Aorta (tissue), 5 donors: ENCODE results near the gene CRX. TPM values are rescaled to one million over a fixed set of nuclear protein-coding genes. Genes with fewer than 3 reads are reported as not detected.

Source experiments
- ATAC-seq: fragments of 200-7000 bp; cut with Tn5 transposase; one replicate; pipeline ENCODE4 v1.9.1; 2022; ENCODE audit warnings: moderate library complexity; ENCODE audit not compliant: low FRiP score
- DNase-seq, 2 donors: peaks; one replicate each; pipeline ENCODE4 v3.0.0-alpha.2; 2020
- H3K27ac ChIP-seq, 2 donors: one replicate each; pipeline ENCODE4 v1.5.1; 2013; ENCODE audit warnings: low read length in 2 of 2, mild to moderate bottlenecking in 2 of 2, moderate library complexity in 2 of 2, control low read depth in 1 of 2, inconsistent platforms in 1 of 2, low read depth in 1 of 2
- H3K27me3 ChIP-seq, 2 donors: one replicate each; pipeline ENCODE4 v1.6.1; 2013; ENCODE audit warnings: control low read depth in 1 of 2, low read length in 1 of 2, mild to moderate bottlenecking in 1 of 2, moderate library complexity in 1 of 2; ENCODE audit not compliant: insufficient read depth in 2 of 2, control insufficient read depth in 1 of 2
- H3K36me3 ChIP-seq, 2 donors: one replicate each; pipeline ENCODE4 v1.6.1; 2013; ENCODE audit warnings: control low read depth in 1 of 2, low read length in 1 of 2, mild to moderate bottlenecking in 1 of 2; ENCODE audit not compliant: insufficient read depth in 2 of 2, control insufficient read depth in 1 of 2
- H3K4me1 ChIP-seq, 2 donors: one replicate each; pipeline ENCODE4 v1.6.1; 2013; ENCODE audit warnings: low read length in 2 of 2, control low read depth in 1 of 2, mild to moderate bottlenecking in 1 of 2, moderate library complexity in 1 of 2; ENCODE audit not compliant: insufficient read depth in 2 of 2, control insufficient read depth in 1 of 2
- H3K4me3 ChIP-seq, 2 donors: one replicate each; pipeline ENCODE4 v1.5.1; 2013; ENCODE audit warnings: low read length in 2 of 2, control low read depth in 1 of 2, mild to moderate bottlenecking in 1 of 2
- H3K9me3 ChIP-seq: one replicate; pipeline ENCODE4 v1.6.1; 2013; ENCODE audit warnings: mild to moderate bottlenecking, low read length; ENCODE audit not compliant: control insufficient read depth
- WGBS, 2 donors: extraction: QIAGEN DNeasy Blood & Tissue Kit; methylation state at CpG; one replicate each; pipeline ENCODE4 v1.1.7; 2013; 5-methylcytosine and 5-hydroxymethylcytosine counted together
- intact Hi-C, 2 donors: fragments of 100-400 bp; cut with DNase I; formaldehyde crosslinking; loops; one replicate each; pipeline versions ENCODE4 v1.14.2 to v1.15.0; 2022
- polyA plus RNA-seq, 2 donors: library from polyadenylated mRNA; stranded (reverse); fragments of 200-250 nt; gene quantifications; one replicate each; pipeline ENCODE4 v1.2.3, GENCODE V29; 2013
- total RNA-seq, 2 donors: library from RNA; stranded (reverse); fragmentation: NEBNext Ultra II Directional; extraction: Animal tissue kit (Norgen Biotek cat#: 25700); gene quantifications; one replicate each; pipeline ENCODE4 v1.2.1, GENCODE V29; 2021
- donor health status: healthy with polysubstance abuse.
- donor health status: Bipolar disorder and iron deficiency.
- donor health status: DM: no; HTN: no; CAD: no.
- donor health status: DM: no; HTN: no; CAD: no.
- donor health status: DM: yes; HTN: yes; CAD: no.

The CRX gene
- total and polyA plus RNA-seq, 4 donors, result 0.25 TPM; not detected in 3

DNA sequence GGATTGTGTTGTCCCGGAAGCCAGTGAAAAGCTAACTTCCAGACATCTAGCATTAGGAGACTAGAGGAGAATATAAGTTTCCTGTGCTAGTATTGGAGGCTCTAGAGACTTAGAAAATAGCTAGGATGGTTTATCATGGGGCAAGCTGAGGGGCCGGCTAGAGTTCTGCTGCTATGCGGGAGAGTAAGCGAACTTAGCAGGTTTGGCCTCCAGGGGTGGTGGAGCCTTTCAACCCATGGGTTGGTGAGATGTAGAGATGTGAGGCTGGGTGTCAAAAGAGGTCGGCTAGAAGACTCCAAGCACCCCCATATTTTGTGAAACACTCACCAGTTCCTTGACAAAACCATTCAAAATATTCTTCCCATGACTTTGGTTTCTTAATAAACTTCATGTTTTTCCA is 60.0 kb downstream of the CRX start:
- 52 to 64% methylated on average over 5 of the region's 5 CpGs for WGBS, 2 donors
- H3K9me3 ChIP-seq, result no peaks in the 10 kb centered on the region
- intact Hi-C loops, result no loop called here
- no peaks in the 10 kb centered on the region for H3K36me3 ChIP-seq
- no peak overlapping the region for H3K27ac ChIP-seq
- DNase-seq, result no peak
- no peak for ATAC-seq
- no peak overlapping the region for H3K4me3 ChIP-seq
- H3K4me1 ChIP-seq, result no peaks in the 10 kb centered on the region
- no peaks in the 10 kb centered on the region for H3K27me3 ChIP-seq

DNA sequence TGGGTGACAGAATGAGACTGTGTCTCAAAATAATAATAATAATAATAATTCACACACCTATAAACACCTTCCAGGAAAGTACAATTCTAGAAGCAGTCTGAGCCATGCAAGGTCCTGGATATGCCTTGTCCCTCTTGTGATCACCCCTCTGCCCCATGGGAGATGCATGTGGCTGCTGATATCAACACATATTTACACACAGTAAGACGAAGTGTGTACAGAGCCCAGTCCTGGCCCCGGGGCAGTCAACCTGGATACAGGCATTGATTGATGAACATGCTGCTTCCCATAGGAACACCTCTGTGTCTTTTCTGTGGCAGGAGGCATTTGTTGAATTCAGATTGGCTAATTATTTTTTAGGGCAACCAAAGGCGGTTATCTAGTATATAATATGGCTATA is 61.2 kb downstream of the CRX start:
- WGBS, 2 donors, result 69 to 70% methylated on average over 3 of the region's 3 CpGs
- no peak for ATAC-seq

DNA sequence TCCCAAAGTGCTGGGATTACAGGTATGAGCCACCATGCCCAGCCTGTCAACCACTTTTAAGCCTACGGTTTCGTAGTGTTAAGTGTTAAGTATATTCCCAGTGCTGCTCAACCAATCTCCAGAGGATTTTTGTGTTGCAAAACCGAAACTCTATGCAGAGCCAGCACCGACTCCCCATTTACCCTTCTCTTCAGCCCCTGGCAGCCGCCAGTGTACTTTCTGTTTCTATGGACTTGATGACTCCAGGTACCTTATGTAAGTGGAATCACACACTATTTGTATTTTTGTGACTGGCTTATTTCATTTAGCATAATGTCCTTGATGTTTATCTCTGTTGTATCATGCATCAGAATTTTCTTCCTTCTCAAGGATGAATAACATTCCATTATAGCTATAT is 63.3 kb downstream of the CRX start:
- H3K27ac ChIP-seq, result no peak overlapping the region
- intact Hi-C loops, result no loop called here
- no peak overlapping the region for H3K4me3 ChIP-seq
- no peaks in the 10 kb centered on the region for H3K4me1 ChIP-seq
- no peaks in the 10 kb centered on the region for H3K9me3 ChIP-seq
- DNase-seq (no peak), ATAC-seq (no peak)
- WGBS, 2 donors, result 69 to 78% methylated on average over 5 of the region's 5 CpGs
- H3K27me3 ChIP-seq, result no peaks in the 10 kb centered on the region
- H3K36me3 ChIP-seq, result no peaks in the 10 kb centered on the region

More for the DNA sequence above, 61.2 kb downstream of the CRX start:
- H3K27me3 ChIP-seq, result no peaks in the 10 kb centered on the region
- no peaks in the 10 kb centered on the region for H3K9me3 ChIP-seq
- no peak overlapping the region for H3K4me3 ChIP-seq
- H3K4me1 ChIP-seq, result no peaks in the 10 kb centered on the region
- H3K27ac ChIP-seq, result no peak overlapping the region
- intact Hi-C loops, result no loop called here
- no peak for DNase-seq
- H3K36me3 ChIP-seq, result no peaks in the 10 kb centered on the region

DNA sequence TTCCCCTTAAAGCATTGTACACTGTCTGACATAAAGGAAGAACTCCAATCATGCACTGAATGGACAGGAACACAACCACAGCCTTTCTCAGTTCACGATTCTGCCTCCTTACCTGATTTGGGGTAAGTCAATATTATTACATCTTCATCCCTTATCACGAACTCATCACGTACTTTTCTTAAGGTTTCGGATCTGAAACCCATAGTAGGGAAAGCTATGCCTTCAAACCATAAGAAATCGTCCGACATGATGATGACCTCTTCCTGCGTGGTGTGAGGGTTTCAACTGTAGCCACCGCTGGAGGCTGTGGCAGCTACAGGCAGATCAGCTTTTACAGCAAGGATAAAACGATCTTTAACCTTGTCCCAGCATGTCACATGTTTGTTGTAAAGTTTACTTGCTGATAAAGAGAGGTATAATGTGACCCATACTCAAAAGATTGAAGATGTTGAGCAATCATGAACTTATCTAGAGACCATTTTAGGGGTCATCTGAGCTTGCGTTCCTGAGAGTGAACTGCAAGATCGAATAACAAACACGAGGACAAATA is 64.3 kb downstream of the CRX start, which contains the start of gene SULT2A1:
SULT2A1 (minus strand) TSS at position 306 of the 550 bp plus-strand sequence; CDS start at position 248, 58 bp downstream.
- intact Hi-C loops, result no loop called here
- ATAC-seq, result no peak

DNA sequence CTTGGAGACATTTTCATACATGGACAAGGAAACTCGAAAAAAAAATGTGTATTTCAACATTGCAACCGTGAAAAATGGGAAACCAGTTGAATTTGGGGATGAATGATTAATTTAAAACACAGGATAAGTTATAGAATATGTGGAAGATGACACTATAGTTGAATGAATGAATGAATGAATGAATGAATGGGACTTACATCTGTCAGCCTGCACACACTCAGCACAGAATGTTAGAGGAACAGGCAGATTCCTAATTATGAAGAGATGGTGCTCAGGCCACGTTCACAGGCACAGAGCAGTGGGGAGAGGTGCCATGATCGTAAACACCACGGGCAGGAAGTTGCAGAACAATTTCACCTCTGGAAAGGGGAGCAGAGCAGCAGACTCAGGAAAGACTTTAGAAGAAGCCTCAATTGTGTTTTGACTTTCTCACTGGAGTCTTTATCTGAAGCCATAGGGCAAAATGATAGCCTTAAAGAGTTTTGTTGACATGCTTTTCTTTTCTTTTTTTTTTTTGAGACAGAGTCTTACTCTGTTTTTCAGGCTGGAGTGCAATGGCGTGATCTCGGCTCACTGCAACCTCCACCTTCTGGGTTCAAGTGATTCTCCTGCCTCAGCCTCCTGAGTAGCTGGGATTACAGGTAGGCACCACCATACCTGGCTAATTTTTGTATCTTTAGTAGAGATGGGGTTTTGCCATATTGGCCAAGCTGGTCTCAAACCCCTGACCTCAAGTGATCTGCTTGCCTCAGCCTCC is 69.3 kb downstream of the CRX start:
- 81% methylated on average over 6 to 7 of the region's 7 CpGs for WGBS, 2 donors

More for the DNA sequence above, 64.3 kb downstream of the CRX start, which contains the start of gene SULT2A1:
- H3K4me1 ChIP-seq, result no peaks in the 10 kb centered on the region
- WGBS, 2 donors, result 64 to 66% methylated on average over 12 of the region's 12 CpGs
- H3K27ac ChIP-seq, result no peak within 1 kb of the TSS
- no peaks in the 10 kb centered on the region for H3K27me3 ChIP-seq
- no peak for DNase-seq
- H3K36me3 ChIP-seq, result no peaks in the 10 kb centered on the region
- no peaks in the 10 kb centered on the region for H3K9me3 ChIP-seq
- H3K4me3 ChIP-seq, result no peak within 1 kb of the TSS

DNA sequence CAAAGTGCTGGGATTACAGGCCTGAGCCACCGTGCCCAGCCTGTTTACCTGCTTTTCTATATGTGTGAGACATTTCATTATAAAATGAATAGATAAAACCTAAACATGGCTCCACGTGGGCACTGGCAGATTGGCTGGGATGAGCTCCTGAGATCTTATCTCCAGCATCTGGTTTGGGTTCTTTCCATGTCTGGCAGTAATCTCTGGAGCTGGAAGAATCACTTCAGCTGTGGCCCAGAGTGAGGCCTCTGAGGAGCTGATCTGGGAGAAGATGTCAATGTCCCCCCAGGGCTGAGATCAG is 69.8 kb downstream of the CRX start:
- no peak overlapping the region for H3K27ac ChIP-seq
- WGBS, 2 donors, result 52 to 58% methylated on average over 2 of the region's 2 CpGs
- no peaks in the 10 kb centered on the region for H3K4me1 ChIP-seq
- intact Hi-C loops, result no loop called here
- H3K4me3 ChIP-seq, result no peak overlapping the region
- H3K36me3 ChIP-seq, result no peaks in the 10 kb centered on the region
- no peaks in the 10 kb centered on the region for H3K27me3 ChIP-seq
- peaks cover 4% of the 10 kb centered on the region for H3K9me3 ChIP-seq
- DNase-seq (no peak), ATAC-seq (no peak)

More for the DNA sequence above, 69.3 kb downstream of the CRX start:
- DNase-seq (no peak), ATAC-seq (no peak)
- no peaks in the 10 kb centered on the region for H3K4me1 ChIP-seq
- intact Hi-C loops, result no loop called here
- peaks cover 3% of the 10 kb centered on the region for H3K9me3 ChIP-seq
- H3K27ac ChIP-seq, result no peak overlapping the region
- no peaks in the 10 kb centered on the region for H3K36me3 ChIP-seq
- no peaks in the 10 kb centered on the region for H3K27me3 ChIP-seq
- no peak overlapping the region for H3K4me3 ChIP-seq

DNA sequence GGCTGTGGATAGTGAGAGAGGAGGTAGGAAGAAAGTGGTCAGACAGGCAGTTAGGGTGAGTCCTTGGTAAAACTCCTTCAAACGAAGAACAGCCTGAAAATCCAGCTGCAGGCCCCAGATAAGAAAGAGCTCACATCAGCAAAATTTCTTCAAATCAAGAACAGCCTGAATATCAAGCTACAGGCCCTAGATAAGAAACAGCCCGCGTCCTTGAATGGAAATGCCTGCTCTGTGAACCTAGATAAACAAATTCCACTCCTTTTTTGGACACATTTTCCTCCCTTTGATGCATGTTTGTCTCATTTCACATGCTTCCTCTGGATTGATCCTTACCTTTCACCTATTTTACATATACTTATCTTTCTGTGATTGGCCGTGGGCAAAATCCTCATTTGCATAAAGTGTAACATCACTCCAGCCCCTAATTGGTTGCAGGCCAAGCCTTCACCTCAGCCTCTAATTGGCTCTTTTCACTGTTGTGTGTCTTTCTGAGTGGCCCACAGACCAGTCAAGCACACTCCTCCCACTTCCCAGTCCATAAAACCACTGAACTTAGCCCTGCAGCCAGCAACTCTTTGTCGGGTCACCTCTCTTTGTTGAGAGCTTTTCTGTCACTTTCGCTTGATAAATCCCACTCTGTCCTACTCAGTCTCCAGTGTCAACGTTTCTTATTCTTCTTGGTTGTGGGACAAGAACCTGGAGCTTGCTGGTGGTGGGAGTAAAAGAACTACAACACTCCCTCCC is 70.4 kb downstream of the CRX start:
- Histone ChIP-seq H3K36me3 (no peaks in the 10 kb centered on the region), H3K27ac (no peak overlapping the region), H3K4me3 (no peak overlapping the region), H3K27me3 (no peaks in the 10 kb centered on the region), H3K9me3 (peaks cover 6% of the 10 kb centered on the region), H3K4me1 (no peaks in the 10 kb centered on the region)
- 42 to 45% methylated on average over 7 of the region's 7 CpGs for WGBS, 2 donors
- intact Hi-C loops, result no loop called here
- DNase-seq (no peak), ATAC-seq (no peak)
